Neutrophil (primary cell): ENCODE results near the gene BORCS5.

Experiments used
- H3K27ac ChIP-seq: fragments of 200-600 bp; sonication (generic); 2 replicates; pipeline ENCODE4 v1.5.1; 2016; ENCODE audit warnings: mild to moderate bottlenecking, moderate library complexity
- H3K27me3 ChIP-seq: fragments of 200-600 bp; sonication (generic); 2 replicates; pipeline ENCODE4 v1.6.0; 2016; ENCODE audit warnings: mild to moderate bottlenecking
- H3K36me3 ChIP-seq: fragments of 200-600 bp; sonication (generic); 2 replicates; pipeline ENCODE4 v1.5.1; 2017
- H3K4me1 ChIP-seq, 2 experiments: fragments of 200-600 bp in 1 of 2; sonication (generic) in 1 of 2; 1 replicate in 1 of 2; 2 replicates in 1 of 2; pipeline versions ENCODE4 v1.5.1 to v1.6.1; 2013 to 2016; ENCODE audit warnings: low read depth in 1 of 2, low read length in 1 of 2, mild to moderate bottlenecking in 1 of 2, moderate library complexity in 1 of 2; ENCODE audit not compliant: control insufficient read depth in 1 of 2, insufficient read depth in 1 of 2
- H3K4me3 ChIP-seq, 2 experiments: fragments of 200-600 bp in 1 of 2; sonication (generic) in 1 of 2; 1 replicate in 1 of 2; 2 replicates in 1 of 2; pipeline ENCODE4 v1.5.1; 2013 to 2016; ENCODE audit warnings: low read depth in 1 of 2, low read length in 1 of 2, mild to moderate bottlenecking in 1 of 2, moderate library complexity in 1 of 2
- H3K9me3 ChIP-seq: fragments of 200-600 bp; sonication (generic); 2 replicates; pipeline ENCODE4 v1.5.1; 2016
- CTCF ChIP-seq: fragments of 200-600 bp; sonication (generic); IDR thresholded peaks from 2 replicates; pipeline ENCODE4 v1.5.1; 2016; ENCODE audit warnings: antibody characterized with exemption

BORCS5 gene

GRCh38 chr12:12486661-12487240, 129.9 kb downstream of the BORCS5 start:
- Histone ChIP-seq H3K27ac (no peak overlapping the region), H3K9me3 (no peaks in the 10 kb centered on the region), H3K4me1 (peaks cover 20 to 26% of the 10 kb centered on the region in 2 experiments), H3K27me3 (no peaks in the 10 kb centered on the region), H3K36me3 (peaks cover 24% of the 10 kb centered on the region), H3K4me3 (no peak overlapping the region)
- no peak for TF ChIP-seq CTCF

- H3K27me3 ChIP-seq: no peaks in the 10 kb centered on the region
- no peak overlapping the region for H3K27ac ChIP-seq
- H3K36me3 ChIP-seq: peaks cover 24% of the 10 kb centered on the region
- no peaks in the 10 kb centered on the region for H3K9me3 ChIP-seq
- no peak overlapping the region for H3K4me3 ChIP-seq
- H3K4me1 ChIP-seq: peaks cover 16 to 26% of the 10 kb centered on the region in 2 experiments
- TF ChIP-seq CTCF: no peak
Measured at GRCh38 chr12:12487490-12487889, 130.6 kb downstream of the BORCS5 start.

GRCh38 chr12:12488296-12488695, 131.4 kb downstream of the BORCS5 start:
- no peak overlapping the region for H3K27ac ChIP-seq
- H3K4me3 ChIP-seq: no peak overlapping the region
- no peak for TF ChIP-seq CTCF
- H3K27me3 ChIP-seq: no peaks in the 10 kb centered on the region
- peaks cover 14 to 26% of the 10 kb centered on the region in 2 experiments for H3K4me1 ChIP-seq
- H3K9me3 ChIP-seq: no peaks in the 10 kb centered on the region
- H3K36me3 ChIP-seq: peaks cover 24% of the 10 kb centered on the region

GRCh38 chr12:12488823-12489550, 132.1 kb downstream of the BORCS5 start:
- no peak overlapping the region for H3K27ac ChIP-seq
- peaks cover 24% of the 10 kb centered on the region for H3K36me3 ChIP-seq
- no peak for TF ChIP-seq CTCF
- H3K9me3 ChIP-seq: no peaks in the 10 kb centered on the region
- H3K4me3 ChIP-seq: no peak overlapping the region
- peaks cover 9 to 20% of the 10 kb centered on the region in 2 experiments for H3K4me1 ChIP-seq
- H3K27me3 ChIP-seq: no peaks in the 10 kb centered on the region

GRCh38 chr12:12491606-12492005, 134.7 kb downstream of the BORCS5 start:
- Histone ChIP-seq H3K9me3 (no peaks in the 10 kb centered on the region), H3K27ac (no peak overlapping the region), H3K4me3 (no peak overlapping the region), H3K36me3 (peaks cover 16% of the 10 kb centered on the region), H3K27me3 (no peaks in the 10 kb centered on the region), H3K4me1 (peaks cover 9 to 18% of the 10 kb centered on the region in 2 experiments)
- TF ChIP-seq CTCF: no peak
